GM18868 (cell line): ENCODE data around the gene AOAH.
"Not testable (repeated sequence)": the region's sequence is repeated elsewhere in the genome, so short reads cannot be mapped to it uniquely, and the experiment has no call there.

Experiments used
- ATAC-seq: cut with Tn5 transposase; IDR thresholded peaks from one replicate; pipeline ENCODE4 v1.9.1; 2021; ENCODE audit warnings: mild to moderate bottlenecking, moderate library complexity; ENCODE audit not compliant: unreplicated experiment

The AOAH gene

DNA sequence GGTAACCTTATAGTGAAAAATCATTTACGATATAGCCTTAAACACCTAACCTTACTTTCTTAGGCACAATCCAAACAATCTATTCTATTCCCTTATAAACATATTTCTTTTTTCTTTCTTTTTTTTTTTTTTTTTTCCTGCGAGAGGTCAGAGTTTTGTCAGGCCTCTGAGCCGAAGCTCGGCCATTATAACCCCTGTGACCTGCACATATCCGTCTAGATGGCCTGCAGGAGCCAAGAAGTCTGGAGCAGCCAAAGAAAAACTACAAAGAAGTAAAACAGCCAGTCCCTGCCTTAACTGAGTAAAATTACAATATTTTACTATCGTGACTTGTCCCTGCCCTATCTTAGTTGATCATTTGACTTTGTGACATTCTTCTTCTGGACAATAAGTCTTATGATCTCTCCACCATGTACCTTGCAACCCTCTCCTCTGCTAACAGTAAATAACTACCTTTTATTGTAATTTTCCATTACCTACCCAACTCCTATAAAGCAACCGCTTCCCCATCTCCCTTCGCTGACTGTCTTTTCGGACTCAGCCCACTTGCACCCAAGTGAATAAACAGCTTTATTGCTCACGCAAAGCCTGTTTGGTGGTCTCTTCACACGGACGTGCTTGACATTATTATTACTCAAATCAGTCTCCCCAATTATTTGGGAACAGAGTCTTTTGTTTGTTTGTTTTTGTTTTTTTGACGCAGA is 64.5 kb downstream of the AOAH start:
- no peak for ATAC-seq

DNA sequence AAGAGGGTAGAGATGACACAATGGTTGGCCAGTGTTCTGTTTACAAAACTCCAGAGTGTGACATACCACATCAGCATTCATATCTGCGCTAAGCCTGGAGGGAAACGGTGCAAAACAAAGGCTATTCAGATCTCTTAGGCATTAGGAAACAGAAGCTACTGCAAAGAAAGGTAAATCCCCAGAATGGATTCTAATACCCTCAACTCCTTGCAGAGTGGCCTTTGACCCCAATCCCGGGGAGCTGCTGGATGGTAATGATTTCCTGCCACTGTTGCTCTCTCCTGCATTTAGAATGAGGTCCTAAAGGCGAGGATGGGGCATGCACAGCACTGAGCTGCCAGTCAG is 65.2 kb downstream of the AOAH start:
- no peak for ATAC-seq

DNA sequence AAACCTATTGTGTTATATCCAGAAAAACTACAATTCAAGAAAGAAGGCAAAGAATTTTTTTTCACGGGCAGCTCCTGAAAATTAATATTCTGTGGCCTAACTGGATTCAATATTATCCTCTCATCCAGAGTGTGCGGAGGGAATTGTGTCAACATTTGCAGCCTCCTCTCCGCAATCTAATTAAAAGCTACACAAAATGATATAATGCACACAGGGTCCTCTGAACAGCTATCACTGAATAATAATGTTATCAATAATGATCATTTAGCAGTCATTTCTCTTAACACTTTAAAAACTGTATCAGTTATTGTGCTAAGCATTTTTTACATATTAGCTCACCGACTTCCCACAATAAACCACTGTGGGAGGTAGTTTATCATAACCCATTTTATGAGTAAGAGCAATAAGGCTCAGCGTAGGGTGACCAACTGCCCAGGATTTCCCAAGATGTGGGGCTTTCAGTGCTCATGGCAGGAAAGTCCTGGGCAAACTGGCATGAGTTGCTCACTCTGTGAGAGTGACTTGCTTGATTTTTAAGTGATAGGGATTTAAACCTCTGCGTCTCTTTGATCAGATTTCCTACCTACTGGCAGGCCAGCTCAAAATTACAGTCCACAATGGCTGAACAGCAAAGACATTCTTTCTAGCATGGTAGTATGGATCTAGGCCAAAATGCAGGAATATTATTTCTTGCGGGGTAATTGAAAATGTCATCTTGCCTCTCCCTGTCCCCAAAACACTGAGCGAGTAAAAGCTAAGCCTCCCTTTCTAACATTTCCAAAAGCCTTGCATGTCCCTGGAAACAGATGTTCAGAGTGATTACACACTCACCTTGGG is 65.7 kb downstream of the AOAH start:
- ATAC-seq = no peak

GRCh38 chr7:36657036-36657660 is 67.1 kb downstream of the AOAH start:
- ATAC-seq = no peak

GRCh38 chr7:36654436-36654835 is 69.9 kb downstream of the AOAH start:
- ATAC-seq = no peak

DNA sequence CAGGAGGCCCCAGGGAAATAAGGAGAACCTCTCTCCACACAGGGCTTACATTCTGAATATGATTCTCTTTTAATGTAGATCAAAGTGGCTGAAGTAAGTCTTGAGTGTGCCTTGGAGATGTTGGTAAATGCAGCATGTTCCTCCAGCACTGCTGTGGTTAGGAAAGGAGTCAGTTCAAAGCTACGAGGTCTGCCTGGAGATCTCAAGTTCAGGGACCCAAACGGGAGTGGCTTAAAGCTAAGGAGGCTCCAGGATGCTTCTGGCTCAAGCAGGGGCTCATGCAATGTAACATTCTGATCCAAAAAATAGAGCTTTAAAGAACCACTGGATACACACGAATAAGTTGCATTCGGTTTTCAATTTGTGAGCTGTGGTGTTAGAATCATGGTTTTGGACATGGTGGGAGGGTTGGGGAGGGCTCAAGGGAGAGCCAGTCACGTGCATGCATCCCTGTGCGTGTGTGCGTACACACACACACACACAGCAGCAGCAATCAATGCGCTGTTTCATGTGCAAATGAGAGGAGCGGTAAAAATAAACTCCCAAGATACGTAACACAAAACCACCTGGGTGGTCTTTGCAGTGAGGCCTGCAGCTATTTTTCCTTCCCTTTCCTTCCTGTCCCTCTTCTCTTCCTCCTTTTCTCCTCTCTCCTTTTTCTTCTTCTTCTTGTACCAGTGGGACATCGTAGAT is 70.5 kb downstream of the AOAH start:
- no peak for ATAC-seq

- no peak for ATAC-seq
Observed at GRCh38 chr7:36653008-36653662, 71.2 kb downstream of the AOAH start.

DNA sequence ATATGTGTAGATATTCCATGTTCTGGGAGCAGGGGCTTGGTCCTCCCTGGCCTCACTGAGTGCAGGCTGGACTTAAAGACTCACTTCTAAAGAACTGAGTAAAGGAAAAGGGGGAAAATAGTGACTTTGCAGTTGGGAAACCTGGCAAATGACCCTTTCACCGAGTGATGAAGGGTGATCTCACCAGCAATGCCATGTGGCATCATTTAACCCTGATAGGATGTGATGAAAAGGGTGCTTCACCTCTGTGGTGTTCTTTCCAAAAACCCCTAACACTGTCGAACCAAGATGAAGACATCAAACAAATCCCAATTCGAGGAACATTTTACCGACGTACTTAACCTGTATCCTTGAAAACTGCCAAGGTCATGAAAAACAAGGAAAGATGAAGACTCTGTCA is 71.9 kb downstream of the AOAH start:
- ATAC-seq = no peak

DNA sequence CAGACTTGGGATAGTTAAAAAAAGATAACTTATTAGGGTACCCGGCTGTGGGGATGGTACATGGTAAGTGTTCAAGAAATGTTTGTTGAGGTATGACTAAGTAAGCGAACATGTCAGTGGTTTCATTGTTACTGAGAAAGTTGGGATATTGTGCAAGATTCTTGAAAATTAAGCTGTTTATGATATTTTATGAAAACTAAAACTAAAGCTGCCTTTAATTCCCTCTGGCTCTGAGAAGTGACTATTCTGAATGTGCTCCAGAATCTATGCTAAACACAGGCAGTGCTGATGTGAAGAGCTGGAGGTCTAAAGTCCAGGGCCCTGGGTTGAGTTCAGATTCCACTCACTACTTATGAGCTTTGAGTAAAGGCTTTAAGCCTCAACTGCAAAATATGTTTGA is 72.9 kb downstream of the AOAH start:
- no peak for ATAC-seq

- ATAC-seq = no peak
Observed at GRCh38 chr7:36650766-36651312, 73.5 kb downstream of the AOAH start.

GRCh38 chr7:36650320-36650719 is 74.0 kb downstream of the AOAH start:
- no peak for ATAC-seq

DNA sequence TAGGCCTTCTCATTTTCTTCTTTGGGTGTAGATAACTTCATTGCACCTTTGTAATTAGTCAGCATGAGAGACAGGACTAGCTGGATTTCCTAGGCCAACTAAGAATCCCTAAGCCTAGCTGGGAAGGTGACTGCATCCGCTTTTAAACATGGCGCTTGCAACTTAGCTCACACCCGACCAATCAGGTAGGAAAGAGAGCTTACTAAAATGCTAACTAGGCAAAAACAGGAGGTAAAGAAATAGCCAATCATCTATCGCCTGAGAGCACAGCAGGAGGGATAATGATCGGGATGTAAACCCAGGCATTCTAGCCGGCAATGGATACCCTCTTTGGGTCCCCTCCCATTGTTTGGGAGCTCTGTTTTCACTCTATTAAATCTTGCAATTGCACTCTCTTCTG is 75.0 kb downstream of the AOAH start:
- ATAC-seq = not testable (repeated sequence)

DNA sequence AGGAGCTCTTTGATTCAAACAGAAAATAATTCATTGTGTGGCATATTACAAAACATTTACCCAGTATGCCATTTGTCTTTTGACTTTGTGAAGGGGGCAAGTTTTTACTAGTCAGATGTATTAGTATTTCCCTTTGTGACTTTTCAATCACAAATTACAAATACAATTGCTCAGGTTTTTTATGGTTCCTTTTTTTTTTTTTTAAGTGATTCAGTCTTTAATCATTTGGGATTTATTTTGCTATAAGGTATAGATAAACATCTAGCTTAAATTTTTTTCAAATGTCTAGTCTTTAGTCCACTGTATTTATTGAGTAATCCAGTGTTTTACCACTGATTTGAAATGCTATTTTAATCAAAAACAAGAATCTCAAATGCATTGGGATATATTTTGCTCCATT is 75.9 kb downstream of the AOAH start:
- no peak for ATAC-seq

DNA sequence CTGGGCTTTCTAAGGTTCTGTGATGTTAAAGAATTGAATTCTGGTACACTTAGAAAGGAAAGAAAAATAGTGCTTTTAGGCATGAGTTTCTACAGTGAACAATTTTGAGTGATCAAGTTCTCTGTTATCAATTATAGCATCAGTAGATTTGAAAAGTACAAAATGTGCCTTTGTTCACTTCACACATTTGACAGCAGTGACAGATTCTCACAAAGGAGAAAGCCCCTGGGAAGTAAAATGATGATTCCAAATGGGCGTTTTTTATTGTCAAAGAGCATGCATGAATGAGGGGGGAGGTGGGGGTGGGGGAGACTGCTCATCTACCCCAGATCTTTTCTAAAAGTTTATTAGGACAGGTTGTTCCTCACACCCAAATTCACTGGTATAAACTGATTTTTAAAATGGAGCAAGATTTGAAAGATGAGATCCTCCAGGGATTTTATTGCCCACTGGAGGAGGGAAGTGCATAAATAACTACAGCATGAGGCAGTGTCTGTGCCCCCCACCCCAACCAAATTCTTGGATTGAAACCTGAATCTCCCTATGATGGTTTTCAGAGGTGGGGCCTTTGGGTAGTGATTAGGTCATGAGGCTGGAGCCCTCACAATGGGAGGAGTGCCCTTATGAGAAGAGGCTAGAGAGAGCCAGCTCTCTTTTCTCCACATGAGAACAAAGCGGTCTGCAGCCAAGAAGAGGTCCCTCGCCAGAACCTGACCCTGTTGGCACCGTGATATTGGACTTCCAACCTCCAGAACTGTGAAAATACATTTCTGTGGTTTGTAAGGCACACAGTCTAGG is 79.5 kb downstream of the AOAH start:
- ATAC-seq = no peak

DNA sequence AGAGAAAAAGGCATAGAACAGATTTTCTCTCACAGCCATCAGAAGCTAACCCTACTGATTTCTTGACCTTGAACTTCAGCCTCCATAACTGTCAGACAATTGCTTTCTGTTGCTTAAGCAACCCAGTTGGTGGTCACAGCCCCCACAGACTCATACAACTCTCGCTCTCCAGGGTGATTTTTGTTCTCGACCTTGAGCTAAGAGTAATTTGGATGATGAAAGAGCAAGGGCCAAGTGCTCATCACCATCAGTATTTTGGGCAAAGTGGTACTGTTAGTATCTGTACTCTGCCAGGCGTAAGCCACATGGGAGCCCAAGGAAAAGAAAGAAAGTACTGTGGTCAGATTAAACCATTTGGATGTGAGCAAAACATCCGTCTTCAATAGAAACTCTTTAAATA is 81.9 kb downstream of the AOAH start:
- no peak for ATAC-seq

- ATAC-seq = no peak
Observed at GRCh38 chr7:36642010-36642409, 82.3 kb downstream of the AOAH start.

DNA sequence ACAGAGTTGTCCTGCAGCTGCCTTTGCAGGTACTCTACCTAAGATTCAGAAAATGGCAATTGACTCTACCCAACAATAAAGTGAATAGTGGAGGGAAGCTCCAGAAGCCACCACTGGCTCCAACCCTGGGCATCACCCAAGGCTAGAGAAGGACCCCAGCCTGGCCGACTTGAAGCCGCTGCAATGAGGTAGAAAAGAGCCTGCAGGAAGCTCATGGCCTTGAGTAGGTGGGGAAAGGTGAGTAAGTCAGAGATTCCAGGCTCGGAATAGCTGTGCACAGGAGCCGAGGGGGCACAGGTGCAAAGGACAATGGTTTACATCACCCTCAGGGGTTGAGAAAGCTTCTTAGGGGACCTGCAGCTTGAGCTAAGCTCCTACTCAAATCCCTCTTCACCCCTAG is 83.6 kb downstream of the AOAH start:
- no peak for ATAC-seq

GRCh38 chr7:36639826-36640225 is 84.5 kb downstream of the AOAH start:
- ATAC-seq = no peak

- no peak for ATAC-seq
Observed at GRCh38 chr7:36638586-36639263, 85.6 kb downstream of the AOAH start.
